Measurements from ENCODE around the gene BMPR1A. TPM values are rescaled to one million over a fixed set of nuclear protein-coding genes. Genes with fewer than 3 reads are reported as not detected.
"Not testable (repeated sequence)": the region's sequence is repeated elsewhere in the genome, so short reads cannot be mapped to it uniquely, and the experiment has no call there.

The BMPR1A gene
- total RNA-seq, 1 donor from 2014 or later, result 3.0 TPM

DNA sequence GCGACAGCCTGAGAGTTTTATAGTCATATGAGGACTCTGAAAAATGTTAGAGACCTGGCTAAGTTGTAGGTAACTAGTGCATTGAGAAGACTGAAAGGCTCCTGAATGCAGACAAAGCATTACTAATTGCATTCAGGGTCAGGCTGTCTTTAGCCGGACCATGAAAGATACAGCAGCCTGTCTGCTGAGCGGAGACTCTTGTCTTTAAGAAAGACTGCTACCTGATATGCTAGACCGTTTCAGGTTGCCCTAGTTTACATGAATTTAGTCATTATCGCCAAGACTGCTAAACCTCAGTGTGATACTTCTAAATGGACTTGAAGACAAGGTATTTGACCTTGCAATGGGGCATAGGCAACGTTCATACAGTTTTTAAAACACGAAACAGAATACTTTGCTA is 81.2 kb downstream of the BMPR1A start:
- DNase-seq (ENCODE audit: low read depth, low spot score), result no peak

GRCh38 chr10:86840498-86840897 is 84.1 kb downstream of the BMPR1A start:
- no peak for DNase-seq (ENCODE audit: low read depth, low spot score)

DNA sequence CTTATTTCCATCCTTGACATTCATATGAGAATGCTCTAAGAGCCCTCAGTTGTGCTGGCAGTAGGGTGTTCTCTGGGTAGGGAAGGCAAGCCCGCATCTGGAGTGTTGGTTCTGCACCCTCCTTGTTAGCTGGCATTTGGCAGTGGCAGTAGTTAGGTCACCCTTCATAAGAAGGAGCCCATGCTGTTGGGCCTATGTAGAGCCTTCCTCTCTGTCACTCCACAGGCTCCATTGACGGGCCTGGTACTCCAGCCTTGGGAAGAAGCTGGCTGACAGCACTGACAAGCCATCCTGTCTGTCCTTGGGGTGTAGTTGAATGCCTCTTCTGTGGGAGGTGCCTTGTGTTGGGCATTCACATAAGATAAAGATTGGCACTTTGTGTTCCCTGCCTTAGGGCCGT is 89.7 kb downstream of the BMPR1A start:
- DNase-seq (ENCODE audit: low read depth, low spot score), result no peak

GRCh38 chr10:86848747-86849146 is 92.3 kb downstream of the BMPR1A start:
- DNase-seq (ENCODE audit: low read depth, low spot score), result no peak

- DNase-seq (ENCODE audit: low read depth, low spot score), result no peak
Observed at GRCh38 chr10:86849181-86849894, 92.9 kb downstream of the BMPR1A start.

DNA sequence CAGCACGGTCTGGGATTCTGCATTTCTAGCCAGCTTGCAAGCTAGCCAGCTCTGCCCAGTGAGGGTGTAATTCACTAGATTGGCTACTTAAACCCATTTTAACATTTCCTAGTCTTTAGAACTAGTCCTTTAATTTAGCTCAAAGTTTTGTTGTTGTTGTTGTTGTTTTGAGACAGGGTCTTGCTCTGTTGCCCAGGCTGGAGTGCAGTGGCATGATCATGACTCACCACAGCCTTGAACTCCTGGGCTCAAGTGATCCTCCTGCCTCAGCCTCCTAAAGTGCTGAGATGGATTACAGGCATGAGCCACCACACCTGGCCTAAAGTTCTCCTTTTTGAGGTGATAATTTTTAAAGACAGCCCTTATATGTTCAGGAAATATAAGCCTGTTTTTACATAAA is 94.1 kb downstream of the BMPR1A start:
- no peak for DNase-seq (ENCODE audit: low read depth, low spot score)

- no peak for DNase-seq (ENCODE audit: low read depth, low spot score)
Observed at GRCh38 chr10:86851328-86852207, 95.1 kb downstream of the BMPR1A start.

DNA sequence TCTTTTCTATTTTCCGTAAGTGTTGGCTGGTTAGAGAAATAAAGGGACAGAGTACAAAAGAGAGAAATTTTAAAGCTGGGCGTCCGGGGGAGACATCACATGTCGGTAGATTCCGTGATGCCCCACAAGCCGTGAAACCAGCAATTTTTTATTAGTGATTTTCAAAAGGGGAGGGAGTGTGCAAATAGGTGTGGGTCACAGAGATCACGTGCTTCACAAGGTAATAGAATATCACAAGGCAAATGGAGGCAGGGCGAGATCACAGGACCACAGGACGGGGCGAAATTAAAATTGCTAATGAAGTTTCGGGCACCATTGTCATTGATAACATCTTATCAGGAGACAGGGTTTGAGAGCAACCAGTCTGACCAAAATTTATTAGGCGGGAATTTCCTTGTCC is 97.2 kb downstream of the BMPR1A start:
- DNase-seq (ENCODE audit: low read depth, low spot score), result not testable (repeated sequence)

DNA sequence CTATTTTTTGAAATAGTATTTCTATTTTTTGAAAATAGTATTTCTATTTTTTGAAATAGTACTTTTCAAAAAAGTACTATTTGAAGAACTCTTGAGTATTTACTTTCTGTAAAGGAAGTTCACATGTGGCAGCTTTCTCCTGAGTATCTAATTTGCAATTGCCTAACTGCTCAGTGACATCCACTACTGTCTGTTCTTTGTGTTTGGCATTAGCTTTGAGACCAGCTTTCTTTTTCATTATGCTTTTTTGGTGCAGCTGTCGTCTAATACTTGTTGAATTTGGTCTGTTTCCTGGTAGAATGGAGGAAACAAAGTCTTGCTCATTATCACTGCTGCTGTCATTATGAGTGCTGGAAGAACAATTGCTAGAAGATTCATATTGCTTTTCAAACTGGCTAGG is 99.1 kb downstream of the BMPR1A start:
- DNase-seq (ENCODE audit: low read depth, low spot score), result no peak

GRCh38 chr10:86856156-86856555 is 99.7 kb downstream of the BMPR1A start:
- DNase-seq (ENCODE audit: low read depth, low spot score), result no peak

DNA sequence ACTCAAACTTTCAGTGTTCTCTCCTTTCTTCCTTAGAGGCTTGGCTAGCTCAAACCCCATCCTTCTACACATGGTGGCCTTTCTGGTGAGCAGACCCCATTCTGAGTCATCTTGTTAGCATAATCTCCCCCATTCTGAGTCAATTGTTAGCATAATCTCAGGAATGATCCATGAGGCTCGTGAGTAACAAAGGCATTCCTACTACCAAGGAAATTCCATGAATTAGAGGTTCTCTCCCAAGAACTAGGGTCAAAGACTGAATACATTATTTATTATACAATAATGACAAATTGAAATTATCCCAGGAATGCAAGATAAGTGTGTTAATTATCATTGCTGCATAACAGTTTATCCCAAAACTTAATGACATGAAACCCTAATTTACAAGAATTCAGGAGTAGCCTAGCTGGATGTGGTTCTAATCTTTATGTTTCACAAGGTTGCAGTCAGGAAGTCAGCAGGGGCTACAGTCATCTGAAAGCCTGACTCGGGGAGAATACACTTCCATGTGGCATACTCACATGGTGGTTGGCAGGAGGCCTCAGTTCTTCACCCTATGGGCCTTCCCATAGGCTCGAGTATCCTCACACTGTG is 100.8 kb downstream of the BMPR1A start:
- no peak for DNase-seq (ENCODE audit: low read depth, low spot score)

DNA sequence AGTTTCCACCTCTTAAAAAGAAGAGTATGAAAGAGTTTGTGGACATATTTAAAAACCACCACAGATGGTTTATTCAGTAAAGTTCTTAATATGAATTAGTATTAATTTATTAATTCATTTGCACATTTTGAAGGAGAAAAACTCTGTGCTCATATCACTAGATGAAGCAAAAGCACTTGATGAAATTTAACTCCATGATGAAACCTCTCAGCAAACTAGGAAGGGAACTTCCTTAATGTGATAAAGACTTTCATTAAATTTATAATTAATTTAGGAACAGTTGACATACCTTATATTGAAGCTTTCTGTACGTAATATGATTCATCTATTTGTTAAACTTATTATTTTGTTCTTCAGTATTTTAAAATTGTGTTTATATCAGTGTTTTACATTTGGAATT is 101.6 kb downstream of the BMPR1A start:
- DNase-seq (ENCODE audit: low read depth, low spot score), result no peak

GRCh38 chr10:86861351-86861750 is 104.9 kb downstream of the BMPR1A start:
- no peak for DNase-seq (ENCODE audit: low read depth, low spot score)

- no peak for DNase-seq (ENCODE audit: low read depth, low spot score)
Observed at GRCh38 chr10:86862373-86862772, 106.0 kb downstream of the BMPR1A start.

DNA sequence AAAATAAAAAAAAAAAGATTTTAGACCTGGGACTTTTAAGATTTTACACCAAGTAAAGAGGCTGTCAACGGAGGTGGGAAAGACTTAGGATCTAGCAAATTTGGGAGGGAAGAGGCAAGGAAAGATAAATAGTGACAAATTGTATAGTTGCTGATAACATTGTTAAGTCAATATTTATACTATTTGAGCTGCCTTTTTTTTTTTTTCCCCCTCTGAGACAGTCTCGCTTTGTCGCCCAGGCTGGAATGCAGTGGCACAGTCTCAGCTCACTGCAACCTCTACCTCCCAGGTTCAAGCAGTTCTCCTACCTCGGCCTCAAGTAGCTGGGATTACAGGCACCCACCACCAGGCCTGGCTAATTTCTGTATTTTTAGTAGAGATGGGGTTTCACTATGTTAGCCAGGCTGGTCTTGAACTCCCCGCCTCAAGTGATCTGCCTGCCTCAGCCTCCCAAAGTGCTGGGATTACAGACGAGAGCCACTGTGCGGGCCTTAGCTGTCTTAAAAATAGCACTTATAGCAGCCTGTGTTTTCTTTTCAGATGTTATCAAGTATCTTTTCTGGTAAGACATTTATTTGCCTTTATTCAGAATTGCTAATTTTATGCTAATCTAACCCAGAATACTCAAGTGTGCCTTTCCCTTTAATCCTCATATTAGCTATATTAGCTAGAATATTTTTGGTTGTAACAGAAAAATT is 106.5 kb downstream of the BMPR1A start:
- DNase-seq (ENCODE audit: low read depth, low spot score), result no peak

DNA sequence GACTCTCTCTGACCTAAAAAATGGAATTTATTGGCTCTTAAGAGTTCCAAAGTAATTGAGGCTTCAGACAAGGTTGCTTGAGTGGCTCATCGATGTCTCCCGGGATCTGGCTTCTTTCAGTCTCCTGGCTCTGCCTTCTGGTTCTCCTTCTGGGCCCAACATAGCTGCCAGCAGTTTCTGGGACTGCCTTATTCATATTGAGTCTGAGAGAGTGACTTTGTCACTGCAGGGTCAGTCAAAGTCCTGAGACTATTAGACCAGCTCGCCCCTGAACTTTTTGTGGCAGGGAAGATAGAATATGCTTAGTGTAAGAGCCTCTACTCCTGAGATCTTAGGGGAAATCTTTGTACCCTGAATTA is 107.0 kb downstream of the BMPR1A start:
- no peak for DNase-seq (ENCODE audit: low read depth, low spot score)

DNA sequence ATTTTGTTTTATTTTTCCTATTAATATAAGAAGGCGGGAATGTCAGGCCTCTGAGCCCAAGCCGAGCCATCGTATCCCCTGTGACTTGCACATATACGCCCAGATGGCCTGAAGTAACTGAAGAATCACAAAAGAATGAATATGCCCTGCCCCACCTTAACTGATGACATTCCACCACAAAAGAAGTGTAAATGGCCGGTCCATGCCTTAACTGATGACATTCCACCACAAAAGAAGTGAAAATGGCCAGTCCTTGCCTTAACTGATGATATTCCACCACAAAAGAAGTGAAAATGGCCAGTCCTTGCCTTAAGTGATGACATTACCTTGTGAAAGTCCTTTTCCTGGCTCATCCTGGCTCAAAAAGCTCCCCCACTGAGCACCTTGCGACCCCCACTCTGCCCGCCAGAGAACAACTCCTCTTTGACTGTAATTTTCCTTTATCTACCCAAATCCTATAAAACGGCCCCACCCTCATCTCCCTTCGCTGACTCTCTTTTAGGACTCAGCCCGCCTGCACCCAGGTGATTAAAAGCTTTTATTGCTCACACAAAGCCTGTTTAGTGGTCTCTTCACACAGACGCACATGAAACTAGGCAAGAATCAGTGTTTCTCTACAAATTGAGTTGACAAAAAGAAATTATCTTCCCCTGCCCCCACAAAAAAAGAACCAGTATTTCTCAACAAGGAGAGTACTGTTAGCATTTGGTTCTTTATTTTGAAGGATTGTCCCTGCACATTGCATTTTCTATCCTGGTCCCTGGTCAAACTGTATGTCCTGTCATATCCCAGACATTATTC is 108.8 kb downstream of the BMPR1A start:
- DNase-seq (ENCODE audit: low read depth, low spot score), result not testable (repeated sequence)

DNA sequence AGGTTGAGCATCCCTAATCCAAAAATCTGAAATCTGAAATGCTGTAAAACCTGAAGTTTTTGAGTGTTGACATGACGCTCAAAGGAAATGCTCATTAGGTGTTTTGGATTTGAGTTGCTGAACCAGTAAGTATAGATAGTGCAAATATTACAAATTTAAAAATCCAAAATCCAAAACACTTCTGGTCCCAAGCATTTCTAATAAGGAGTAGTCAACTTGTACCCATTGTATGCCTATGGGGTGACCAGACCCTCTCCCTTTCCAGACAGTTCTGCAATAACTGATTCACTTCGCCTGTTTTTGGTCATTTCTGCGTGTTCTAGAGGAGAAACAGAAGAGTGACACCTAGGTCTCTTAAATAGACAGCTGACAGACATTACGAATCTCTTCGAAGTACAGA is 110.7 kb downstream of the BMPR1A start:
- no peak for DNase-seq (ENCODE audit: low read depth, low spot score)

GRCh38 chr10:86868353-86868752 is 111.9 kb downstream of the BMPR1A start:
- peak; percentile 87 for DNase-seq (ENCODE audit: low read depth, low spot score)

- no peak for DNase-seq (ENCODE audit: low read depth, low spot score)
Observed at GRCh38 chr10:86870679-86871078, 114.3 kb downstream of the BMPR1A start.

DNA sequence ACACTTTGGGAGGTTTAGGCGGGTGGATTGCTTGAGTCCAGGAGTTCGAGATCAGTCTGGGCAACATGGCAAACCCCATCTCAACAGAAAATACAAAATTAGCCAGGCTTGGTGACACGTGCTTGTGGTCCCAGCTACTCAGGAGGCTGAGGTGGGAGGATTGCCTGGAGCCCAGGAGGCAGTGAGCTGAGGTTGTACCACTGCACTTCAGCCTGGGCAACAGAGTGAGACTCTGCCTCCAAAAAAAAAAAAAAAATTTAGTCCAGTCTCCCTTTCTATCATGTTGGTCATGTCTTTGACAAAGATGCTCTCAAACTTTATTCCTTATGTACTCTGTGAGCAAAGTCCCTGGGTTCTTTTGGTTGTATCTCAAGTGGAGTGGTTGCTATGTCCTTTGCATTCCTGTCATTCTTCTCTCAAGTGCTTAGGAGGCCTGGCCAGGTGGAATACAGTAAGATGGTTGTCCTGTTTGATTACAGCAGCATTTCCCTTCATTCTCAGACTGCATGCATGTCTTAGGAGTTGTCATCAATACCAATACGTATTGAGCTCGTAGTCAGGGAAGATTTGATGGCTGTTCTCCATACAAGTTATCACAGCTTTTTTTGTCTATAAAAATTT is 115.3 kb downstream of the BMPR1A start:
- no peak for DNase-seq (ENCODE audit: low read depth, low spot score)

Data from pulmonary artery endothelial cell (primary cell).